Measurements from ENCODE around the gene TANGO2.

Gene TANGO2

GRCh38 chr22:20095521-20095920 lies 74.6 kb downstream of the TANGO2 start:
- Mint-ChIP-seq H3K36me3 (ENCODE audit: low read depth) (peaks cover 100% of the 10 kb centered on the region), H3K4me1 (ENCODE audit: low read depth) (peaks cover 4% of the 10 kb centered on the region), H3K27me3 (no peaks in the 10 kb centered on the region), H3K4me3 (no peak overlapping the region), H3K27ac (no peak overlapping the region), H3K9me3 (no peaks in the 10 kb centered on the region)
- intact Hi-C loops (cut with micrococcal nuclease), result no loop called here

- Mint-ChIP-seq H3K27me3 (no peaks in the 10 kb centered on the region), H3K9me3 (no peaks in the 10 kb centered on the region), H3K27ac (no peak overlapping the region), H3K36me3 (ENCODE audit: low read depth) (peaks cover 100% of the 10 kb centered on the region), H3K4me1 (ENCODE audit: low read depth) (peaks cover 4% of the 10 kb centered on the region), H3K4me3 (no peak overlapping the region)
- intact Hi-C loops (cut with micrococcal nuclease), result no loop called here
Observed at GRCh38 chr22:20096574-20097420, 75.9 kb downstream of the TANGO2 start.

- intact Hi-C loops (cut with micrococcal nuclease), result no loop called here
Observed at GRCh38 chr22:20099099-20099711, 78.3 kb downstream of the TANGO2 start.

GRCh38 chr22:20101638-20102037 lies 80.7 kb downstream of the TANGO2 start:
- Mint-ChIP-seq H3K27me3 (no peaks in the 10 kb centered on the region), H3K4me3 (no peak overlapping the region), H3K4me1 (ENCODE audit: low read depth) (peaks cover 5% of the 10 kb centered on the region), H3K36me3 (ENCODE audit: low read depth) (peaks cover 100% of the 10 kb centered on the region), H3K27ac (no peak overlapping the region), H3K9me3 (no peaks in the 10 kb centered on the region)
- intact Hi-C loops (cut with micrococcal nuclease), result no loop called here

More at GRCh38 chr22:20099099-20099711, 78.3 kb downstream of the TANGO2 start:
- H3K4me3 Mint-ChIP-seq, result no peak overlapping the region
- H3K27me3 Mint-ChIP-seq, result no peaks in the 10 kb centered on the region
- H3K4me1 Mint-ChIP-seq (ENCODE audit: low read depth), result peaks cover 5% of the 10 kb centered on the region
- H3K9me3 Mint-ChIP-seq, result no peaks in the 10 kb centered on the region
- H3K27ac Mint-ChIP-seq, result no peak overlapping the region
- H3K36me3 Mint-ChIP-seq (ENCODE audit: low read depth), result peaks cover 100% of the 10 kb centered on the region

- H3K27me3 Mint-ChIP-seq, result no peaks in the 10 kb centered on the region
- intact Hi-C loops (cut with micrococcal nuclease), result no loop called here
- peaks cover 5% of the 10 kb centered on the region for H3K4me1 Mint-ChIP-seq (ENCODE audit: low read depth)
- H3K36me3 Mint-ChIP-seq (ENCODE audit: low read depth), result peaks cover 100% of the 10 kb centered on the region
- no peak overlapping the region for H3K4me3 Mint-ChIP-seq
- no peaks in the 10 kb centered on the region for H3K9me3 Mint-ChIP-seq
- no peak overlapping the region for H3K27ac Mint-ChIP-seq
Observed at GRCh38 chr22:20102203-20102780, 81.4 kb downstream of the TANGO2 start.

GRCh38 chr22:20105456-20106204 lies 84.7 kb downstream of the TANGO2 start:
- Mint-ChIP-seq H3K9me3 (no peaks in the 10 kb centered on the region), H3K4me3 (no peak overlapping the region), H3K4me1 (ENCODE audit: low read depth) (peaks cover 5% of the 10 kb centered on the region), H3K27me3 (no peaks in the 10 kb centered on the region), H3K36me3 (ENCODE audit: low read depth) (peaks cover 100% of the 10 kb centered on the region), H3K27ac (no peak overlapping the region)
- intact Hi-C loops (cut with micrococcal nuclease), result no loop called here

- Mint-ChIP-seq H3K9me3 (no peaks in the 10 kb centered on the region), H3K4me3 (no peak overlapping the region), H3K36me3 (ENCODE audit: low read depth) (peaks cover 100% of the 10 kb centered on the region), H3K4me1 (ENCODE audit: low read depth) (peaks cover 5% of the 10 kb centered on the region), H3K27ac (no peak overlapping the region), H3K27me3 (no peaks in the 10 kb centered on the region)
- intact Hi-C loops (cut with micrococcal nuclease), result no loop called here
Observed at GRCh38 chr22:20106205-20106848, 85.4 kb downstream of the TANGO2 start.

- Mint-ChIP-seq H3K4me1 (ENCODE audit: low read depth) (peaks cover under 1% of the 10 kb centered on the region), H3K36me3 (ENCODE audit: low read depth) (peaks cover 100% of the 10 kb centered on the region), H3K4me3 (no peak overlapping the region), H3K27me3 (no peaks in the 10 kb centered on the region), H3K27ac (no peak overlapping the region), H3K9me3 (no peaks in the 10 kb centered on the region)
- intact Hi-C loops (cut with micrococcal nuclease), result no loop called here
Observed at GRCh38 chr22:20106849-20107237, 85.9 kb downstream of the TANGO2 start.

- H3K4me3 Mint-ChIP-seq, result no peak overlapping the region
- H3K36me3 Mint-ChIP-seq (ENCODE audit: low read depth), result peaks cover 100% of the 10 kb centered on the region
Observed at GRCh38 chr22:20107471-20107901, 86.6 kb downstream of the TANGO2 start.

GRCh38 chr22:20107951-20108756 lies 87.2 kb downstream of the TANGO2 start:
- H3K9me3 Mint-ChIP-seq, result no peaks in the 10 kb centered on the region
- H3K27me3 Mint-ChIP-seq, result no peaks in the 10 kb centered on the region
- H3K36me3 Mint-ChIP-seq (ENCODE audit: low read depth), result peaks cover 100% of the 10 kb centered on the region
- no peaks in the 10 kb centered on the region for H3K4me1 Mint-ChIP-seq (ENCODE audit: low read depth)
- no peak overlapping the region for H3K4me3 Mint-ChIP-seq
- intact Hi-C loops (cut with micrococcal nuclease), result no loop called here
- no peak overlapping the region for H3K27ac Mint-ChIP-seq

More at GRCh38 chr22:20107471-20107901, 86.6 kb downstream of the TANGO2 start:
- H3K9me3 Mint-ChIP-seq, result no peaks in the 10 kb centered on the region
- intact Hi-C loops (cut with micrococcal nuclease), result no loop called here
- no peaks in the 10 kb centered on the region for H3K4me1 Mint-ChIP-seq (ENCODE audit: low read depth)
- H3K27ac Mint-ChIP-seq, result no peak overlapping the region
- H3K27me3 Mint-ChIP-seq, result no peaks in the 10 kb centered on the region

GRCh38 chr22:20108757-20109230 lies 87.9 kb downstream of the TANGO2 start:
- Mint-ChIP-seq H3K9me3 (no peaks in the 10 kb centered on the region), H3K27ac (no peak overlapping the region), H3K36me3 (ENCODE audit: low read depth) (peaks cover 100% of the 10 kb centered on the region), H3K4me1 (ENCODE audit: low read depth) (no peaks in the 10 kb centered on the region), H3K4me3 (no peak overlapping the region), H3K27me3 (no peaks in the 10 kb centered on the region)
- intact Hi-C loops (cut with micrococcal nuclease), result no loop called here

GRCh38 chr22:20109411-20110358 lies 88.8 kb downstream of the TANGO2 start:
- intact Hi-C loops (cut with micrococcal nuclease), result no loop called here
- Mint-ChIP-seq H3K27me3 (no peaks in the 10 kb centered on the region), H3K27ac (no peak overlapping the region), H3K4me3 (no peak overlapping the region), H3K9me3 (no peaks in the 10 kb centered on the region), H3K4me1 (ENCODE audit: low read depth) (peaks cover 8% of the 10 kb centered on the region), H3K36me3 (ENCODE audit: low read depth) (peaks cover 100% of the 10 kb centered on the region)
